HepG2 (cell line): ENCODE data around the gene PLXDC2.

Source experiments
- BHLHE40 ChIP-seq: IDR thresholded peaks from 2 replicates; pipeline ENCODE4 v1.6.1; 2011; ENCODE audit warnings: low read length, improper control_type of control experiment
- TF ChIP-seq, protein P1 (sequence below): sonication (generic); formaldehyde crosslinking; IDR thresholded peaks from 2 replicates; pipeline ENCODE4 v1.5.1; 2020; ENCODE audit warnings: missing genetic modification reagents, mild to moderate bottlenecking, borderline replicate concordance

DNA sequence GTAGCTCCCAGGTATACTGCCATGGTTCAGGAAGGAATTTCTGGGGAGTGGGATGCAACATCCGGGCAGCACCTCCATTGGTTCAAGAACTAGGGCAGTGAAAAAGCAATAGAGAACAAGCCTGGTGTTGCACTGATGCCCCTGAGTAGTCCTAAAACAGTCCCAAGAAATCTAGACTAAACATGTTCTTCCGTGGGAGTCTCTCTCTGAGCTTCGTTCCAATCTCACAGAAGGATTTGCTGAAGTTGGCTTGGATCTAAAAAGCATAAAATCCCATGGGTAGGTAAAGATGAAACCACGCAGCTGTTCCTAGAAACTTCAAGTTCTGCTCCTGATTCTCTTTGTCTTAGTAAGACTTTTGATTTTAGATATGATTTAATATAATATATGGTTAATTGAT, 154.5 kb downstream of the PLXDC2 start:
- TF ChIP-seq BHLHE40 = no peak
- TF ChIP-seq, protein P1, sequence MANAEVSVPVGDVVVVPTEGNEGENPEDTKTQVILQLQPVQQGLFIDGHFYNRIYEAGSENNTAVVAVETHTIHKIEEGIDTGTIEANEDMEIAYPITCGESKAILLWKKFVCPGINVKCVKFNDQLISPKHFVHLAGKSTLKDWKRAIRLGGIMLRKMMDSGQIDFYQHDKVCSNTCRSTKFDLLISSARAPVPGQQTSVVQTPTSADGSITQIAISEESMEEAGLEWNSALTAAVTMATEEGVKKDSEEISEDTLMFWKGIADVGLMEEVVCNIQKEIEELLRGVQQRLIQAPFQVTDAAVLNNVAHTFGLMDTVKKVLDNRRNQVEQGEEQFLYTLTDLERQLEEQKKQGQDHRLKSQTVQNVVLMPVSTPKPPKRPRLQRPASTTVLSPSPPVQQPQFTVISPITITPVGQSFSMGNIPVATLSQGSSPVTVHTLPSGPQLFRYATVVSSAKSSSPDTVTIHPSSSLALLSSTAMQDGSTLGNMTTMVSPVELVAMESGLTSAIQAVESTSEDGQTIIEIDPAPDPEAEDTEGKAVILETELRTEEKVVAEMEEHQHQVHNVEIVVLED = no peak
